Peyer's patch (tissue), 4 donors: ENCODE measurements around the gene PHACTR3. TPM values are rescaled to one million over a fixed set of nuclear protein-coding genes. Genes with fewer than 3 reads are reported as not detected.
A peak's percentile ranks its signal among the peaks of the same experiment; 100 is the strongest.

Experiments
- DNase-seq, 3 donors: peaks; one replicate each; pipeline ENCODE4 v3.0.0-alpha.2; 2017 to 2019
- H3K27ac ChIP-seq, 4 donors: fragments of 200-600 bp; sonication (generic); one replicate each; pipeline ENCODE4 v1.5.1; 2016 to 2019
- H3K27me3 ChIP-seq, 2 donors: fragments of 200-600 bp; sonication (generic); one replicate each; pipeline ENCODE4 v1.5.1; 2019
- H3K36me3 ChIP-seq, 3 donors: fragments of 200-600 bp; sonication (generic); one replicate each; pipeline ENCODE4 v1.5.1; 2016 to 2019
- H3K4me1 ChIP-seq, 4 donors: fragments of 200-600 bp; sonication (generic); one replicate each; pipeline ENCODE4 v1.5.1; 2016 to 2019
- H3K4me3 ChIP-seq, 4 donors: fragments of 200-600 bp; sonication (generic); 1 replicate in 3 of 4; 2 replicates in 1 of 4; pipeline ENCODE4 v1.5.1; 2016 to 2019; ENCODE audit warnings: mild to moderate bottlenecking in 1 of 4
- H3K9me3 ChIP-seq, 4 donors: fragments of 200-600 bp; sonication (generic); one replicate each; pipeline ENCODE4 v1.5.1; 2016 to 2019; ENCODE audit warnings: mild to moderate bottlenecking in 1 of 4
- CTCF ChIP-seq, 6 experiments: fragments of 450-650 bp in 4 of 6; fragments of 200-600 bp in 2 of 6; sonication (generic) in 1 of 6; IDR thresholded peaks; one replicate each; pipeline ENCODE4 v1.5.1; 2017 to 2019; ENCODE audit warnings: antibody characterized with exemption in 6 of 6, mild to moderate bottlenecking in 3 of 6, moderate library complexity in 1 of 6
- POLR2A ChIP-seq, 2 donors: fragments of 450-650 bp; IDR thresholded peaks; one replicate each; pipeline ENCODE4 v1.5.1; 2017; ENCODE audit warnings: antibody characterized with exemption in 2 of 2, mild to moderate bottlenecking in 2 of 2, moderate library complexity in 2 of 2
- total RNA-seq, 4 donors: library from RNA; depleted of rRNA; stranded (reverse); fragments of >200 nt; gene quantifications; one replicate each; pipeline ENCODE4 v1.1.0, GENCODE V29; 2016

Gene PHACTR3
- total RNA-seq, 4 donors from 2014 or later, result 14.9 to 31.5 (median 22.9) TPM

- Histone ChIP-seq H3K9me3 (no peaks in the 10 kb centered on the region), H3K4me1 (peaks cover 0 to 46% (median 16%) of the 10 kb centered on the region in 4 donors), H3K36me3 (no peaks in the 10 kb centered on the region), H3K4me3 (peak overlapping the region in 2 of 4 donors; percentile 6 to 21), H3K27me3 (no peaks in the 10 kb centered on the region), H3K27ac (peak overlapping the region in 3 of 4 donors; percentile 83 to 99 (median 96))
- peak in 2 of 3 donors; percentile 62 to 78 for DNase-seq
- TF ChIP-seq POLR2A (IDR thresholded peaks at IDR 0.05), result no peak
- TF ChIP-seq CTCF (IDR thresholded peaks at IDR 0.05), result no peak
Observed at GRCh38 chr20:59827138-59828056, 223.1 kb downstream of the PHACTR3 start.

GRCh38 chr20:59828125-59829053 is 224.0 kb downstream of the PHACTR3 start:
- H3K27me3 ChIP-seq, result no peaks in the 10 kb centered on the region
- H3K36me3 ChIP-seq, result no peaks in the 10 kb centered on the region
- H3K4me3 ChIP-seq, result no peak overlapping the region
- peaks cover 0 to 44% (median 16%) of the 10 kb centered on the region in 4 donors for H3K4me1 ChIP-seq
- DNase-seq, result no peak
- peak overlapping the region in 2 of 4 donors; percentile 83 to 99 for H3K27ac ChIP-seq
- H3K9me3 ChIP-seq, result no peaks in the 10 kb centered on the region
- TF ChIP-seq CTCF (IDR thresholded peaks at IDR 0.05) (no peak), POLR2A (IDR thresholded peaks at IDR 0.05) (no peak)

GRCh38 chr20:59829054-59829785 is 224.9 kb downstream of the PHACTR3 start:
- Histone ChIP-seq H3K4me3 (no peak overlapping the region), H3K9me3 (no peaks in the 10 kb centered on the region), H3K4me1 (peaks cover 0 to 39% (median 16%) of the 10 kb centered on the region in 4 donors), H3K27ac (no peak overlapping the region), H3K27me3 (no peaks in the 10 kb centered on the region), H3K36me3 (no peaks in the 10 kb centered on the region)
- peak in 1 of 3 donors; percentile 43 for DNase-seq
- TF ChIP-seq CTCF (IDR thresholded peaks at IDR 0.05) (no peak), POLR2A (IDR thresholded peaks at IDR 0.05) (no peak)

GRCh38 chr20:59829786-59830664 is 225.7 kb downstream of the PHACTR3 start:
- no peaks in the 10 kb centered on the region for H3K27me3 ChIP-seq

More at GRCh38 chr20:59829786-59830664, 225.7 kb downstream of the PHACTR3 start:
- Histone ChIP-seq H3K27ac (peak overlapping the region in 1 of 4 donors; percentile 76), H3K4me1 (peaks cover 0 to 36% (median 14%) of the 10 kb centered on the region in 4 donors), H3K36me3 (no peaks in the 10 kb centered on the region), H3K4me3 (no peak overlapping the region), H3K9me3 (no peaks in the 10 kb centered on the region)
- TF ChIP-seq CTCF (IDR thresholded peaks at IDR 0.05) (no peak), POLR2A (IDR thresholded peaks at IDR 0.05) (no peak)
- no peak for DNase-seq
